ENCODE measurements around the gene LAMC3.
A peak's percentile ranks its signal among the peaks of the same experiment; 100 is the strongest.

The LAMC3 gene

DNA sequence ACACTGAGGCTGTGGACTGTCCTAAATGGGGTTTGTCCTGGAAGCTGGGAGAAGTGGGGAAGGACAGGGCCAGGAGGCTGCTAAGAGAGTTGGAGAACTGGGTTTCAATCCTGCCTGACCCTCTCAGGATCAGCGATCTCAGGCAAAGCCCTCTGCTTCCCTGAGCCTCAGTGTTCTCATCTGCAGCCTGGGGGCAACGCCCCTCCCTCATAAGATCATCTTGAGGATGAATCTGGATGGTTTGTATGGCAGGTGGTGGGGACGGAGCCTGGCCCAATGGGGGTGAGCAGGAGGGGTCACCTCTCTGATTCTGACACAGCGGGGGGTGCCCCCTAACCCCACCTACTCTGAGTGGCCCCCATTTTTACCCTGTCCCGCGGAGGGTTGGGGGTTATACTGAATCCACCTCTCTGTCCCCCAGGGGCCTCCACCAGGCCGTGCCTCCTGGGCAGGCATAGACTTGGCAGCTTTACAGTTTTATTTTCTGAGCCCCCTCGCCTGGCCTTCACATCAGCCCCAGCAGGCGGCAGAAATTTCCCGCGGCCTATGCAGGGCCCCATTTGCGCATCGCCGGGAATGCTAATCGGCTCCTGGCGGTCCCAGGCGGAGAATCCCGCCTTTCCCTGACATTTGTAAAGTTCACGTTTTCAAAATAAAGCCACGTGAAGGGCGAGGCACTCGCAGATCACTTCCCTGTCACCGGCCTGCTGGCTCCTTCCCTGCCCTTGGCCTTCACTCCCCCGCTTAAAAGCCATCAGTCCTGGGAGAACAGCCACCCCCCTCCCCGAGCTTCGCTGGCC is 17.8 kb upstream of the LAMC3 start:
- Mint-ChIP-seq H3K36me3 (ENCODE audit: insufficient read depth) (peaks cover 4% of the 10 kb centered on the region), H3K27ac (no peak overlapping the region), H3K27me3 (peaks cover 7 to 51% of the 10 kb centered on the region in 2 donors), H3K9me3 (no peaks in the 10 kb centered on the region), H3K4me1 (ENCODE audit: low read depth in 2 of 2) (peaks cover 0 to 9% of the 10 kb centered on the region in 2 donors), H3K4me3 (no peak overlapping the region)
- ATAC-seq (replicated peaks) (no peak), DNase-seq (no peak)

DNA sequence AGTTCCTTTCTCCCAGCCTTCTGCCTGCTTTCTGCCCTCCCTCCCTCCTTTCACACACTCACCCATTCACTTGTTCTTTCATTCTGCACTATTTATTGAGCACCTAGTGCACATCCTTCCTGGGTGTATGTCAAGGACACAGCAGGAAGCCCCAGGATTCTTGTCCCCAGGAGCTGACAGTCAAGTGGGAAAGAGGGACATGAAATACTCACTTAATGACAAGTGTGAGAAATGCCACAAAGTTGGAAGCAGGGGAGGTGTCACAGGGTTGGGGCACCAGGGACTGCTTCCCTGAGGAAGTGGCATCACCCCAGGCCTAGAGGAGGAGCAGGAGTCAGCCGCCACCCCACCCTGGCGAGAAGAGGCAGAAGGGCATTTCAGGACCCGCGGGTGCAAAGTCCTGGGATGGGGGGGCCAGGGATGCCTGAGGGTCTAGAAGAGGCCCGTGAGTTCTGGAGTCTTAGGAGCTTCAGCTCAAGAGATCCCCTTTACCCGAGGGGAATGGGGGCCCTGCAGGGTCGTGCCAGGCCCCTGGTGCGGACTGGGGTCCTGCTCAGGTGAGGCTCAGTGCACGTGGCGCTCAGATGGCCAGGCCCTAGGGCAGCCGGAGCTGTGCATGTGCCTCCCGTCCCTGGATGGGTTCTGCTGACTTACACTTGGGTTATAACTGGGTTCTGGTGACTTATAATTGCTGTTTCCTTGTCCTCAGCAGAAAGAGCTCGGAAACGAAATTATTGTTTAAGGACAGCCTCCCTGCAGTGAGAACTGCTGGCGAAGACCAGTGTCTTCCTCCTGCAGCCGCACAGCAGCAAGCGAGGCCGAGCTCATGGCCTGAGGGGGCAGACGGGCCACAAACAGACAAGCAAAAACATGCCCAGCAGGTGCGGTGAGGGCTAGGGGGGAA is 16.9 kb upstream of the LAMC3 start:
- H3K9me3 Mint-ChIP-seq = no peaks in the 10 kb centered on the region
- H3K27me3 Mint-ChIP-seq = peaks cover 6 to 44% of the 10 kb centered on the region in 2 donors

DNA sequence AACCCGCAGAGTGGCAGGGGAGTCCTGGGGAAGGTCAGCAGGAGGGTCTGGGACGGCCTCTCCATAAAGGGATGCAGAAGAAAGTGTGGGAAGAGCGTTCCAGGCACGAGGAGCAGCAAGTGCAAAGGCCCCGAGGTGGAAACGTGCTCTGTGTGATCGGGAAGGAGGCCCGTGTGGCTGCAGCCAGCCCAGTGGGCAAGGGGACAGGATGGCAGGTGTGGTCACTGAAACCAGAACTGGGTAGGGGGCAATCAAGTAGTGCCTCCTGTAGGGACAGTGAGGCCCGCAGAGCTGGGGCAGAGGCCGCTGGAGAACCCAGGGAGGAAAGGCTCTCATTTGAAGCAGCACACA is 16.3 kb upstream of the LAMC3 start:
- no peak for ATAC-seq (replicated peaks)
- Mint-ChIP-seq H3K27ac (no peak overlapping the region), H3K4me3 (no peak overlapping the region), H3K36me3 (ENCODE audit: insufficient read depth) (no peaks in the 10 kb centered on the region), H3K4me1 (ENCODE audit: low read depth in 2 of 2) (peaks cover 0 to 9% of the 10 kb centered on the region in 2 donors), H3K27me3 (peaks cover 6 to 44% of the 10 kb centered on the region in 2 donors), H3K9me3 (no peaks in the 10 kb centered on the region)
- DNase-seq = no peak

More for the DNA sequence above, 16.9 kb upstream of the LAMC3 start:
- peaks cover 0 to 9% of the 10 kb centered on the region in 2 donors for H3K4me1 Mint-ChIP-seq (ENCODE audit: low read depth in 2 of 2)
- no peak for DNase-seq
- no peak overlapping the region for H3K4me3 Mint-ChIP-seq
- ATAC-seq (replicated peaks) = no peak
- no peak overlapping the region for H3K27ac Mint-ChIP-seq
- no peaks in the 10 kb centered on the region for H3K36me3 Mint-ChIP-seq (ENCODE audit: insufficient read depth)

DNA sequence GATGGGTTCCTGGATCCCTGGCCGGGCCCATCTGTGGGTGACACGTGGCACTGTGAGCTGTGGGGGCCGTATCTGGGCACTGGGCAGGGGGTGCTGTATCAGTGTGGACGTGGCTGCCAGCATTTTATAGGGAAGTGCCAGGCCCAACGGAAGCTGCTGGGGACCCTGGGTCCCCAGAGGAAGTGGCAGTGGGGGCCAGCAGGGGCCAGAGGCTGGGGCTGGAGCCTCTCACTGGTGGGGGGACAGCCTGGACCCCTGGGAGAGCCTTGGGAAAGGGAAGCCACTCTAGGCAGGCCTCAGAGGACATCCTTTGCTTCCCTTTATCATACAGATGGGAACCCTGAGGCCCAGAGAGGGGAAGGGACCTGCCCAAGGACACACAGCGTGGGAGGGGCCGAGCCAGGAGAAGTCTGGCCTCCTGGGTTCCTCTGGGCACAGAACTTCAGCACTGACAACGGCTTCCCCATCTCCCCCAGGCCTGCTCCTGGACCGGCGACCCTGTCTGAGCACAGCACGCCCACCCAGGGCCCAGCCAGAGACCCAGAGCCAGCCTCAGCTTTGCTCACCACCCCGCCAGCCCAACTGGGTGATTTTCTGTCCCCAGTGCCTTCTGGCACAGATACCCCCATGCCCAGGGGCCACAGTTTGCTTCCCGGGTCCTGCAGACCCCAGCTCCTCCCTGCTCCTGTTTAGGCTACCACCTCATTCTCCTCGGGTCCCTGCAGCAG is 15.5 kb upstream of the LAMC3 start:
- ATAC-seq (replicated peaks) = no peak
- no peak for DNase-seq
- Mint-ChIP-seq H3K36me3 (ENCODE audit: insufficient read depth) (no peaks in the 10 kb centered on the region), H3K4me3 (no peak overlapping the region), H3K4me1 (ENCODE audit: low read depth in 2 of 2) (peaks cover 0 to 9% of the 10 kb centered on the region in 2 donors), H3K27me3 (peaks cover 7 to 44% of the 10 kb centered on the region in 2 donors), H3K9me3 (no peaks in the 10 kb centered on the region), H3K27ac (no peak overlapping the region)

DNA sequence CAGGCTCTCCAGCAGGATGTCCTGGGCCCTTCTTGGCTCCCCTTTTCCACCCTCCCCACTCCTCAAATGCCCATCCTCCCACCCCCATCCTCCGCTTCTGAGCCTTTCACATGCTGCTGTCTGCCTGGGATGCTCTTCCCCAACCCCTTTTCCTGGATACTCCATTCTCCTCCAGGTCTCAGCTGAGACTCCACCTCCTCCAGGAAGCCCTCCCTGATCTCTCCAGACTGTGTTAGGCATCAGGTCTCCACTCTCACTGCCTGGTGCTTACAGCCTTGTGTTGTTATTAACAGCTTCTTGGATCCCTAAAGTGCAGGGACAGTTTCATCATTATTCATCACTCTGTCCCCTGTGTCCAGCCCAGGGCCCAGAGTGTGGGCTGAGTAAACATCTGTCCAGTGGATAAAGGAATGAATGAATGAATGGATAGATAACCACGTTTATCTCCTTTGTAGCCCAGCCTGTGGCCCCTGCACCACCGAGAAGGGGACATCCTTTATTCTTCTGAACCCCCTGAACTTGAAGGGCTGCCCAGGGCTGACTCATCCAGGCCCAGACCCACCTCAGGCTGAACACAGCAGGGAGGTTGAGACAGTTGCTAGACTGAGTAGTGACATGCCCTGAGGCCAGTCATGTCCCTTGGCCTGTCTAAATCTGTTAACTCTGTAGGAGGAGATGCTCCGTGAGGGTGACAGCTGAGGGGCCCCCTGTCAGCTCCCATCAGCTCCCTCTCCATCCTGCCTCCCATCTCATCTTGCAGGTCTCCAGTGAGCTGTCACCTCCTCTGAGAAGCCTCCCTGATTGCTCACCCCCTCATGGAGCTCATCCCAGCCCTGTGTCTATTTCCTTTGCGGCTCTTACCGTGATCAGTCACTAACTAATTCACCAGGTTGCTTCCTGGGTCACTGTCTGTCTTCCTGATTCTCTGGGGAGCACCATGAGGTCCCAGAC is 14.6 kb upstream of the LAMC3 start:
- Mint-ChIP-seq H3K27me3 (peaks cover 16 to 44% of the 10 kb centered on the region in 2 donors), H3K4me1 (ENCODE audit: low read depth in 2 of 2) (peaks cover 3 to 9% of the 10 kb centered on the region in 2 donors), H3K27ac (no peak overlapping the region), H3K9me3 (no peaks in the 10 kb centered on the region), H3K36me3 (ENCODE audit: insufficient read depth) (no peaks in the 10 kb centered on the region), H3K4me3 (no peak overlapping the region)
- DNase-seq (no peak), ATAC-seq (replicated peaks) (no peak)

DNA sequence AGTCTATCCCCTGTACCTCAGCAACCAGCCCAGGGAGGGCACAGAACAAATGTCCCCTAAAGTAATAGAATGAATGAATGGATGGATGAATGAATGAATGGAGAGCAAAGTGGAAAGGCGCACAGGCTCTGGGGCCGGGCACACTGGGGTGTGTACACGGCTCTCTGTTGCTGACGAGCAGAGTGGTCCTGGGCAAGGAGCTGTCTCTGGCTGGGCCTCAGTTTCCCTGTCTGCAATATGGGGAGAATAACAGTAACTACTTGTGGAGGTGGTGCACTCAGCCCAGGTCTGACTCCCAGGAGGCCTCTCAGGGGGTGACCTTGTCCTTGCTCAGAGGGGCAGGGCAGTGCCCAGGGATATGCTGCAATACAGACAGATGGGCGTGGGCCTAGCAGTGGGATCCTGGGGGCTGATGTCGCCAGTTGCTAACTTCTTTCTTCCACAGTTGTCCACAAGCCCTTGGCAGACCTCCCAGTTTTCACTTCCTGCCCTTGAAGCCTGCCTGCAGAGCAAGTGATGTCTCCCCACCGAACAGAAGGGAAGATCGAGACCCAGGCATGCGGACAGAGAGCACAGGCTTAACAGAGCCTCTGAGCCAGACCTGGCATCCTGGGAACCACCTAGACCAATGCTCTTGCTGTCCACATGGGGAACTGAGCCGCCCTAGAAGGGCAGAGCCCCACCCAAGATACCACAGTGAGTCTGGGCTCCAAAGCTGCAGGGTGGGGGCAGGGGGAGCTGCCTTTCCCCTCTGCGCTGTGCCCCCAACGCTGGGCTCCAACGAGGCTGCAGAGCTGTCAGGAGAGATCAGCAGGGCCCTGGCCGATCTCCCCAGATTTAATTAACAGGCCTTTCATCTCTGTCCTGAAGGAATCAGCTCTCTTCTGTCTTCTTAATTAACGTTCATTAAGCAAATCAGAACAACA is 13.6 kb upstream of the LAMC3 start:
- Mint-ChIP-seq H3K4me1 (ENCODE audit: low read depth in 2 of 2) (peaks cover 3 to 9% of the 10 kb centered on the region in 2 donors), H3K27ac (no peak overlapping the region), H3K9me3 (no peaks in the 10 kb centered on the region), H3K27me3 (peaks cover 22 to 40% of the 10 kb centered on the region in 2 donors), H3K36me3 (ENCODE audit: insufficient read depth) (no peaks in the 10 kb centered on the region), H3K4me3 (no peak overlapping the region)
- DNase-seq = no peak
- no peak for ATAC-seq (replicated peaks)

DNA sequence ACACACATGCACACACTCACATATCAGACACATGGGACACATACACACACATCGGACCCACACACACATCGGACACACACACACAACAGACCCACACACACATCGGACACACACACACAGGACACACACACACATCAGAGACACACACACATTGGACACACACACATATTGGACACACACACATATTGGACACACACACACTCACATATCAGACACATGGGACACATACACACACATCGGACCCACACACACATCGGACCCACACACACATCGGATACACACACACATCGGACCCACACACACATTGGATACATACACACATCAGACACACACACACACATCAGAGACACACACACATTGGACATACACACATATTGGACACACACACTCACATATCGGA is 12.8 kb upstream of the LAMC3 start:
- Mint-ChIP-seq H3K27ac (no peak overlapping the region), H3K27me3 (peaks cover 26 to 31% of the 10 kb centered on the region in 2 donors), H3K4me1 (ENCODE audit: low read depth in 2 of 2) (peaks cover 3 to 9% of the 10 kb centered on the region in 2 donors), H3K4me3 (no peak overlapping the region), H3K9me3 (no peaks in the 10 kb centered on the region), H3K36me3 (ENCODE audit: insufficient read depth) (no peaks in the 10 kb centered on the region)
- ATAC-seq (replicated peaks) (no peak), DNase-seq (no peak)

DNA sequence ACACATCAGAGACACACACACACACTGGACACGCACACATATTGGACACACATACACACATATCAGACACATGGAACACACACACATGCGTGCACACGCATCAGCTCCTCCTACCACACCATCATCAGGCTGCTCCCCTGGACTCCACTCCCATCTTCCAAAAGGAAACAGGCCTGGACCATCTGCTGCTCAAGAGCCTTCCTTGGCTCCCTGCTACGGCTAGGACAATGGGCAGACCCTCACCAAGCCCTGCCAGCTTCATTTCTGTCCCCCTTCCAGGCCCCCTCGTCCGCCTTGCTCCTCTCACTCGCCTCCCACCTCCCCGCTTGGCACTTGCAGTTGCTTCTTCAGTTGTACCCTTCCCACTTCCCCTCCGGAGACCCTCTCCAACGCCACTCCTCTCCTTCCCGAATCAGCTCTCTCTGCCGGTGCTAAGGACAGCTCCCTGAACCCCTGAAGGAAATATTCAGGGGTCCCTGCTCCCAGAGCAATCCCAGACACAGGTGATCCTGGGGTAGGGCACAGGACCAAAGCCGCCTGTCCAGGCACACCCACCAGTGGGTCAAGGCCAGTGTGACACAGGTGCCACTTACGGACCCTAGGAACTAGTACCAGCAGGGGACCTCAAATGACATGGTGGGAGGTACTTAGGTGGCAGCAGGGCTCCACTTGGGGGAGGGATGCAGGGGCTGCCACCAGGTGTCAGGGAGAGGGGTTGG is 12.1 kb upstream of the LAMC3 start:
- no peak for DNase-seq
- Mint-ChIP-seq H3K27me3 (peaks cover 25 to 32% of the 10 kb centered on the region in 2 donors), H3K9me3 (no peaks in the 10 kb centered on the region), H3K4me3 (no peak overlapping the region), H3K4me1 (ENCODE audit: low read depth in 2 of 2) (peaks cover 3 to 9% of the 10 kb centered on the region in 2 donors), H3K27ac (no peak overlapping the region), H3K36me3 (ENCODE audit: insufficient read depth) (no peaks in the 10 kb centered on the region)
- no peak for ATAC-seq (replicated peaks)

DNA sequence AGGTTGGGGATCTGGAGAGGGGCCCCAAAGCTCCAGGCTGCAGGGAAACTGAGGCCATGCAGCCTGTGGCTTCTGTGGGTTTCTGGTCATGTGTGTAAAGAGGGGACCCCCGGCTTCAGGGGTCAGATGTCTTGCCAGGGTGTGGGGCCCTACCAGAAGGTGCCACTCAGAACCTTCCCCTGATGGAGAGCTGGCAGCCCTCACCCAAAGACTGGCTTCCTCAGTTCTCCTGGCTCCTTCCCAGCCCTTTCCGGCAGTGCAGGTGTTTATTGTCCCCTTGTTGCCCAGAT is 11.6 kb upstream of the LAMC3 start:
- Mint-ChIP-seq H3K4me3 (no peak overlapping the region), H3K36me3 (ENCODE audit: insufficient read depth) (no peaks in the 10 kb centered on the region), H3K4me1 (ENCODE audit: low read depth in 2 of 2) (peaks cover 3 to 9% of the 10 kb centered on the region in 2 donors), H3K27ac (no peak overlapping the region), H3K9me3 (no peaks in the 10 kb centered on the region), H3K27me3 (peaks cover 20 to 32% of the 10 kb centered on the region in 2 donors)
- DNase-seq = no peak
- no peak for ATAC-seq (replicated peaks)

DNA sequence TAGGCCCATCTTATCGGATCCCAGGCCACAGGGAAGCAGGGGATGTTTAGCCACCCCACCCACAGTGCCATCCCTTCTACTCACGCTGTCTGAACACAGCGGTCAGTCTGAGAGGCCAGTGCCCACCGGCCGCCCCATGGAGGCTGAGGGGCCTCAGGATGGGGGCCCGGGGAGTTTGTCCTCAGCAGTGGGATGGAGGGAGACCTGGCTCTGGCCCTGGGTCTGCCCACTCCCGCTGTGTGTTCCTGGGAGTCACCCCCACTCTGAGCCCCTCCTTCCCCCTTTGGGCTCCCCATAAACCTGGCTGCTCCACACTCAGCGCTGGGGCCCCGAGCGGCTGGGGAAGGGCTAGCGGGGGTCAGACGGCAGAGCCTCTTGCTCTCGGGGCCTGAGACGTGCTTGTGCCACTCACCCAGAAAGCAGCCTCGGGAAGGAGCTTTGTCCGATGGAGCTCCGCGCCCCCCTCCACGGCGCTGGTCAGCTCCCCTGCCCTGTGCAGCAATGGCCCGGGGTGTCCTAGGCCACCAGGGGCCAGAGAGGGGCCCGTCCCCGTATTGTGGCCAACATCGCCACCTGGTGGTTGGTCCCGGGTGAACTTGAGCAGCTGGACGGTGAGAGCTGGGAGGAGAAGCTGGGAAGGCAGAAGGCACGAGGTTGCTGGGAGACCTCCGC is 10.9 kb upstream of the LAMC3 start:
- DNase-seq = peak in 2 of 3 experiments; percentile 9 to 10
- no peaks in the 10 kb centered on the region for H3K9me3 Mint-ChIP-seq
- H3K27me3 Mint-ChIP-seq = peaks cover 16 to 37% of the 10 kb centered on the region in 2 donors
- peaks cover 3 to 9% of the 10 kb centered on the region in 2 donors for H3K4me1 Mint-ChIP-seq (ENCODE audit: low read depth in 2 of 2)
- H3K36me3 Mint-ChIP-seq (ENCODE audit: insufficient read depth) = no peaks in the 10 kb centered on the region
- H3K27ac Mint-ChIP-seq = no peak overlapping the region
- no peak for ATAC-seq (replicated peaks)
- H3K4me3 Mint-ChIP-seq = no peak overlapping the region

DNA sequence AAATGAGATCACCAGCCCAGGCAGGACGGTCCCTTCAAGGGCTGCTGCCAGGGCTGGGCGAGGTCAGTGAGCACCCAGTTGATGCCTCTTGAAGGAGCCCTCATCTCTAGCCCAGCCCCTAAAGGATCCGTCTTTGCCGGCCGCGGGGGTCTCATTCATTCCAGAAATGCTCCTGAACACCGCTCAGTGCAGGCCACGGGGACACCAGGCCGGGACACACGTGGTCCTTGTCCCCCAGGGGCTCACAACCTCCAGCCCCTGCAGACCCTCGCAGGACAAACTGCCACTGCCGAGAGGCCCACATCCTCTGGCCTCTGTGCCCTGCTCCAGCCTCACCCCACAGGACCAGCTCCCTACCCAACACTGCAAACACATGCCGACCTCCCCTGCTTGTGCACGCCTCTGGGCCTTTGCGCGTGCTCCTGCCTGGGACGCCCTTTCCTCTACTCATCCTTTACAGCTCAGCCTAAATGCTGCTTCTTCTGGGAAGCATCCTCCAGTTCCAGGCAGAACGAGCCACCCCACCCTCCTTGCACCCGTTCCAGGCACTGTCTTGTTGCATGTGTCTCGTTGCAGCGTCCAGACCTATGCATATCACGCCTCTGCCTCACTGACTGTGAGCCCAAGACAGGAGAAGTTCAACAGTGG is 10.3 kb upstream of the LAMC3 start:
- peaks cover 15 to 37% of the 10 kb centered on the region in 2 donors for H3K27me3 Mint-ChIP-seq
- H3K4me3 Mint-ChIP-seq = no peak overlapping the region
- no peaks in the 10 kb centered on the region for H3K36me3 Mint-ChIP-seq (ENCODE audit: insufficient read depth)
- peaks cover 3 to 9% of the 10 kb centered on the region in 2 donors for H3K4me1 Mint-ChIP-seq (ENCODE audit: low read depth in 2 of 2)
- DNase-seq (no peak), ATAC-seq (replicated peaks) (no peak)
- no peaks in the 10 kb centered on the region for H3K9me3 Mint-ChIP-seq
- no peak overlapping the region for H3K27ac Mint-ChIP-seq

All from effector memory CD8-positive, alpha-beta T cell (primary cell).